ENCODE measurements around the gene NPAS3. TPM values are rescaled to one million over a fixed set of nuclear protein-coding genes. Genes with fewer than 3 reads are reported as not detected.

Gene NPAS3
- total and polyA plus RNA-seq, 2 of the 8 experiments (the other 6 are each of a cell fraction or from before 2014, with no cell fraction given), result 0.11 to 0.60 TPM

DNA sequence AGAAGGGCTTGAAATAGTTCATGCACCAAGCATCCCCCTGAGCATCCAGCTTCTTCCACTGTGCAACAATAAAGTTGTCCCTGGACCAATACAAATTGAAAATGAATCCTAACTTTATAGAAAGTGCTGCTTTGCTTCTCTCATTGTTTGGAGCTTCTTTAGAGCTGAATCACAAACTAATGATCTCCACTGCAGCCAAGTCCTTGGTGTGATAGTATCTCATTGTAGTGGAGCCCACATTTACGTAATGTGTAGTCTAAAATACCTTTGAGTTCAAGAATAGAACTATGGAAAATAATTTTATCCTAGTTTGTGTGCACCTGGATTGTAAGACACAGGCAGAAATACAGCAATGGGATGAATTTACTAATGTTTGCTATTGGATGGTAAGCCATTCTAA lies 692.3 kb downstream of the NPAS3 start (continued):
- TF ChIP-seq GTF2F1 (IDR thresholded peaks at IDR 0.05; ENCODE audit: borderline replicate concordance, low read depth, low read length) (no peak), PHF8 (conservative IDR thresholded peaks at IDR 0.05; ENCODE audit: low read depth, low read length) (no peak)

Measured in H1 (cell line).